Liver (tissue), 3 donors: Measurements from ENCODE around the gene ALMS1.

Source experiments
- ATF3 ChIP-seq: IDR thresholded peaks from 2 replicates; pipeline ENCODE4 v1.6.1; 2016; ENCODE audit warnings: antibody characterized with exemption
- CTCF ChIP-seq: fragments of 150-350 bp; IDR thresholded peaks from 2 replicates; pipeline ENCODE4 v1.5.1; 2017; ENCODE audit warnings: improper control_type of control experiment, low read depth, low read length; ENCODE audit not compliant: missing input control
- EGR1 ChIP-seq, 2 donors: IDR thresholded peaks; 2 replicates each; pipeline ENCODE4 v1.6.1; 2016 to 2018; ENCODE audit warnings: antibody characterized with exemption in 2 of 2, low read depth in 2 of 2
- GABPA ChIP-seq, 2 donors: IDR thresholded peaks in 1 of 2; conservative IDR thresholded peaks in 1 of 2; 2 replicates each; pipeline ENCODE4 v1.6.1; 2016; ENCODE audit warnings: antibody characterized with exemption in 2 of 2, mild to moderate bottlenecking in 1 of 2, moderate library complexity in 1 of 2
- HNF4A ChIP-seq, 2 donors: conservative IDR thresholded peaks; 2 replicates each; pipeline ENCODE4 v1.6.1; 2016; ENCODE audit warnings: antibody characterized with exemption in 2 of 2, mild to moderate bottlenecking in 2 of 2
- JUND ChIP-seq, 2 donors: IDR thresholded peaks; 2 replicates each; pipeline ENCODE4 v1.6.1; 2016; ENCODE audit warnings: antibody characterized with exemption in 2 of 2
- MAX ChIP-seq: IDR thresholded peaks from 2 replicates; pipeline ENCODE4 v1.6.1; 2016; ENCODE audit warnings: antibody characterized with exemption
- RAD21 ChIP-seq, 2 donors: IDR thresholded peaks; 2 replicates each; pipeline ENCODE4 v1.6.1; 2016; ENCODE audit warnings: antibody characterized with exemption in 2 of 2, mild to moderate bottlenecking in 2 of 2
- REST ChIP-seq: IDR thresholded peaks from 2 replicates; pipeline ENCODE4 v1.6.1; 2016; ENCODE audit warnings: antibody characterized with exemption, mild to moderate bottlenecking
- RXRA ChIP-seq, 2 donors: IDR thresholded peaks; 2 replicates each; pipeline ENCODE4 v1.6.1; 2017 to 2018; ENCODE audit warnings: antibody characterized with exemption in 2 of 2, mild to moderate bottlenecking in 1 of 2
- SP1 ChIP-seq: IDR thresholded peaks from 2 replicates; pipeline ENCODE4 v1.6.1; 2018; ENCODE audit warnings: antibody characterized with exemption, mild to moderate bottlenecking
- YY1 ChIP-seq: IDR thresholded peaks from 2 replicates; pipeline ENCODE4 v1.6.1; 2016; ENCODE audit warnings: antibody characterized with exemption, mild to moderate bottlenecking
- ZBTB33 ChIP-seq: IDR thresholded peaks from 2 replicates; pipeline ENCODE4 v1.6.1; 2016; ENCODE audit warnings: antibody characterized with exemption
- donor health status: healthy.
- donor health status: healthy.

- TF ChIP-seq CTCF, result no peak
- no peak for TF ChIP-seq RAD21 (IDR thresholded peaks at IDR 0.05)
- TF ChIP-seq GABPA (IDR thresholded peaks at IDR 0.05 in 1 of 2, conservative IDR thresholded peaks at IDR 0.05 in 1 of 2), result no peak
- TF ChIP-seq JUND (IDR thresholded peaks at IDR 0.05), result no peak
- no peak for TF ChIP-seq REST
- TF ChIP-seq HNF4A (conservative IDR thresholded peaks at IDR 0.05), result no peak
- no peak for TF ChIP-seq MAX
- no peak for TF ChIP-seq ATF3
- no peak for TF ChIP-seq EGR1 (IDR thresholded peaks at IDR 0.05; ENCODE audit: low read depth in 2 of 2)
- TF ChIP-seq SP1, result no peak
- no peak for TF ChIP-seq YY1
- no peak for TF ChIP-seq RXRA (IDR thresholded peaks at IDR 0.05)
- TF ChIP-seq ZBTB33, result no peak
These were observed 12.3 kb upstream of the ALMS1 start for GRCh38 chr2:73373344-73373743.
